Stimulated activated CD4-positive, alpha-beta T cell treated with anti-CD3 and anti-CD28 coated beads, Interleukin-15, amount 100 ng/mL, for 24 hours (primary cell): ENCODE measurements around the gene CADM1.
"Not testable (repeated sequence)": the region's sequence is repeated elsewhere in the genome, so short reads cannot be mapped to it uniquely, and the experiment has no call there.

Experiments
- DNase-seq: peaks from one replicate; pipeline ENCODE4 v3.0.0-alpha.2; 2020

CADM1 gene

DNA sequence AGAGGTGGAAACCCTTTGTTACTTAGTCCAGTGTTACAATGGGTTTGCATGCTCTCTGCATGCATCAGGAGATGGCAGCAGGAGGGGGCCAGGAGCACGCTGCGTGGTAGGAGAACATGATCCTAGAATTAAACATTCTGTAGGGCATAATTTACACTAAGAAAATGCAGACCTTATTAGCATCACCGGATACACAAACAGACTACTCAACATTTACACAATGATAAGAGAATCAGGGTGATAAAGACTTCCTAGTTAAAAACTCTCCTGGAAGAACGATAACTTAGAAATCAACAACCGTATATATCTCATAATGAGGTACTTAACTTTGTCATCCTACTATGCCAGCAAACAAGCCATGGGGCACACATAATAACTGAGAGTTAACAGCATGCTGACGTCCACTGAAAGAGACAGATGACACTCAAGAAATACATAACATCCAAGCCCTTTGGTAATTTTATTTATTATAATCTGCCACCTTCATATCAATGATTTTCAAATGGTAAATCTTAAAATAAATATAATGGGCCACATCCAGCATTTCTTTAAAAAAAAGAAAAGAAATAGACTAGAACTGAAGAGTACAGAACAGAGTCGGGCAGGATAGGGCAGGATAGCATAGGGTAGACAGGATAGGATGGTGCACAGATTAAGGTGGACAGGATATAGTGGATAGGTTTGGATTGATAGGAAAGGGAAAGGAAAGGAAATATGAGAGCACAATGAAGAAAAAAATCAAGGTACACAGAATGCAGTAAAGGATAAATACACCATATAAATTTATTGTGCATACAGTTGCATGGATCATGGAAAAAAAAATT is 27.5 kb downstream of the CADM1 start:
- no peak for DNase-seq

DNA sequence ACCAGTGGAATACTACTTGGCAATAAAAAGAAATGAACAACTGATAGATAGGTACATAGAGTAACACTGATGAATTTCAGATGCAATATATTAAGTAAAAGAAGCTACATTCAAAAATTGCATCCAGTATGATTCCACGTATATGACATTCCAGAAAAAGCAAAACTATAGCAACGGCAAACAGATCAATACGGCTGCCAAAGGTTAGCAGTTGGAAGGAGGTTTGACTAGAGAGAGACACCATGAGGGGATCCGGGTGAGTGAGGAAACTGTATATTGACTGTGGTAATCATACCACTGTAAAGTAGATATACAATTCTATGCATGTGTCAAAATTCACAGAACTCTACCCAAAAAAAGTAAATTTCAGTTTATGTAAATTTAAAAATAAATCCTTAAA is 28.7 kb downstream of the CADM1 start:
- DNase-seq, result no peak

GRCh38 chr11:115474306-115474705 is 29.9 kb downstream of the CADM1 start:
- not testable (repeated sequence) for DNase-seq

GRCh38 chr11:115473167-115473566 is 31.0 kb downstream of the CADM1 start:
- no peak for DNase-seq

DNA sequence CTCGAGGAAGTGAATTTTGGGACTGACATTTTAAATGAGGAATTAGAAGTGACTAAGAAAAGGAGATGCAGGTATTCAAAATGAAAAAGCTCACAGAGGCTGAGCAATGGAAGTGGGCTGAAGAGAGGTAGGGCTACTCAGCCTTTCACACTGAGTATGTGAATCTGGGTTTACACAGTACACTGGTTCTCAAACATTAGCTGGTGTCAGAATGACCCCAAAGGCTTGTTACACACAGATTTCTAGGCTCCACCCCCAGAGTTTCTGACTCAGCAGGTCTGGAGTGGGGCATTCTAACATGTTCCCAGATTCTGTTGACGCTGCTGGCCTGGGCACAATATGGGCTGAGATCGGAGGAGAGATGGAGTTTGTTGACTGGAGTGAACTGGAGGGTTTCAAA is 32.8 kb downstream of the CADM1 start:
- DNase-seq, result no peak

GRCh38 chr11:115470928-115471327 is 33.3 kb downstream of the CADM1 start:
- DNase-seq, result no peak

DNA sequence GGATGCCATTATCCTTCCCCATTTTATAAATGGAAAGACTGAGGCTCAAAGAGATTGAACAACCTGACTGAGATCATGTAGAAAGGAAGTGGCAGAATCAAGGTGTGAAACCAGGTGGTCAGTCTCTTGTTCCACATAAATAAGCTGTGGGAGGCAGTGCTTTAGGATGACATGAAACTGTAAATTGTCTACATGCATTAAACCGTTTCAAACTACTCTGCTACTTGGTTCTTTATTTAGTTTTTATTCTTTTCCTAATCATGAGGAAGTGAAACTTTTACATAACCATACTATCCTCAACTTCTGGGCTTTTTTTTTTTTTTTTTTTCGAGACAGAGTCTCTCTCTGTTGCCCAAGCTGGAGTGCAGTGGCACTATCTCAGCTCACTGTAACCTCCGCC is 34.9 kb downstream of the CADM1 start:
- no peak for DNase-seq

DNA sequence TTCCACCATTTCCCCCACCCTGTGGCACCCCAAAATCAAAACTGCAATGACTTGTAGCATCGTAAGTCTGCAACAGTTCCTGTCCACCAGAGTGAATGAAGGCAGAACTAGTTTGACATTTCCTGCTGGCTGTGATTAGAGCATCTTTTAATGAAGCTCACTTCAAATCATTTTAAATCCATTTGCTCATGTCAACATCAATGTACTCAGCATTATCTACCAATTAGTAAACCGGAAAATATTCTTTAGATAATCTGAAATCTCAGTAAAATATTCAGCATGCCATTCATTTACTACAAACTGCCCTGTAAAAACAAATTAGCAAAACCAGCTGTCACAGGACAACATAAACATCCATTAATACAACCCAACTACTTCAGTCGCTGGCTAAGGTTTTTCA is 38.1 kb downstream of the CADM1 start:
- no peak for DNase-seq

DNA sequence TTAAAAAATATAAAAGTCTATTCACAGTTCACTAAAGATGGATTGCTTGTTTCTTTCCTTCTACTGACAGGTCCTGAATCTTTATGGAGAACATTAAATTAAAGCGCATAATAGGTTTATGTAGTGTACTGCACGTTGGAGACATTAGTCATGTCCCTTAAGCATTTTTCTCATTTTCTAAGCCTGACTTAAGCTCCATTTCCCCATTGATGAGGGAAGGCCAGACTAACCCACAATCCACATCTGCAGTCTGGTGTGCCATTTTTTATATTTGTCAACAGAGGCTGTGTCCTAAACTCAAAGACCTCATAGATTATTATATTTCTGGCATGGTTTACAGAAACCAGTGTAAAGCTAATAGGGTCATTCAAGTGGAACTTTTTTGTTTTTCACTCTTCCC is 39.9 kb downstream of the CADM1 start:
- DNase-seq, result no peak

- no peak for DNase-seq
These were observed 40.6 kb downstream of the CADM1 start for GRCh38 chr11:115463606-115464005.

DNA sequence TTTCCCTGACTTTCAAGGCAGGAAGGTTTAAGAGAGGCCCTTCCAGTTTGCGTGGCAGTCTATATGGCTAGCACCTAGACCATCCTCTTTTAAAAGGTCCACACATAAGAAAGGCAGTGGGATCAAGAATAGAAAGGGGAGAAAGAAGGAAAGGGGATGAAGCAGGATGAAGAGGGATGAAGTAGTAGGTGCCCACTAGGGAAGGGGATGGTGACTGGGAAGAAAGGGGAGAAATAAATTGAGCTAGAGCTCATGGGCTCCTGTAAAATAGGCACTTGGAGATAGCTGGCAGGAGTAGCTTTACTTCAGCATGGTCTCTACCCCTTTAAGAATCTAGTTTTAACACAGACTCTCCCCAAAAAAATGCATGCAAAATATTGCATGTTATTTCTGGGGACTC is 41.5 kb downstream of the CADM1 start:
- DNase-seq, result no peak

DNA sequence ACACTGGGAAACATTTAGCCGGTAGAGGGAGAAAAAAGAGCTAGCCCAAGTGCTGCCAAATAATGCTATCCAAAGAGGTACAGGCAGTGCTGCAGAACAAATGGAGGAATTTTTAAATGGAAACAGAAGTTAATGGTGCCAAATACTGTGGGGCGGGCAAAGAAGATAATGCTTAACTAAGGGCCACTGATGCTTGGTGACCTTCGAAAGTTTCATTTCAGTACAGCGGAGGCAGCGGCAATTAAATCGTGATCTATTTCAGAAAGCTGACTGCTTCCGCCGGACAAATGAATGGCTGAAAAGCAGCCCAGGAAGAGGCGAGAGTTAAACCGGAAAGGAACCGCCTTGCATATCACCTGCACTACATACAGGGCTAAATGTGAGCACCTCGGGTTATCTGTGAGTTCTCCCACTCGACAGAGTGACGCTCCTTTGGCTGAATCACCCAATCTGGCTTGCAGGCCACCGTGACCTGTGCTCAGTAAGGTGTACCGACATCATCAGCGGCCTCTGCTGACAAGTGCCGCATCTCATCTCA is 42.1 kb downstream of the CADM1 start:
- DNase-seq, result no peak

DNA sequence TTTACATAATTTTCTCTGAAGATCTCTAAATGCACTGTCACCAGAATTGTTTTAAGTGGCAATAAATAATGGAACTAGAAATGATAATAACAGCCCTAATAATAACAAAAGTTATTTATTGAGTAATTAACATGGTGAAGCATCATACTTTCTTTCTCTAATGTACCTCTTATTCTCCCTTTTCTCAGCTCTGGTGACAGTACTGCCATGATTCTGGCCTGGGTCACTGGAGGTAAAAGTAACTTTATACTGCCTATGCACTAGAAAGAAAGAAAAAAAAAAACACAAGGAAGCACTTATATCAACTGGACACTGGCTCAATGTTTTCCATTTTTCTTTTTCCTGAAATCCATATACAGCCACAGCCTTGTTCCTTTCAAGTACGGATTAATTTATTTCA is 43.7 kb downstream of the CADM1 start:
- no peak for DNase-seq

DNA sequence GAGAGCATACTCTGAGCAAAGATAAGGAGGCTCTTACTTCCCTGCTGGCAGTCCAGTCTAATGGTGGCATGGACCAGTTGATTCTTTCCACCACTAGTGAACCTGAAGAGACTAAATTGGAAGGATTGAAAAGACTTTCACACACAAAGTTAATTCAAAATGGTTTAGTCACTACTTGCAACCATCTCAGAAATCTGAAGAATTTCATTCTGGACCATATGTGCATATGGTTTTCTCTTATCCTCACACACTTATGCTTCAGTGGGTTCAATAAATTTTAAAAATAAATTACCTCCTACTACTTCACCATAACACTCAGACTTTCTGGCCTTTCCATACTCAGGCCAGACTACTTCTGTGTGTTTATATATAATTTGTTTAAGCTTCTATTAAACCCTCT is 44.7 kb downstream of the CADM1 start:
- DNase-seq, result no peak

DNA sequence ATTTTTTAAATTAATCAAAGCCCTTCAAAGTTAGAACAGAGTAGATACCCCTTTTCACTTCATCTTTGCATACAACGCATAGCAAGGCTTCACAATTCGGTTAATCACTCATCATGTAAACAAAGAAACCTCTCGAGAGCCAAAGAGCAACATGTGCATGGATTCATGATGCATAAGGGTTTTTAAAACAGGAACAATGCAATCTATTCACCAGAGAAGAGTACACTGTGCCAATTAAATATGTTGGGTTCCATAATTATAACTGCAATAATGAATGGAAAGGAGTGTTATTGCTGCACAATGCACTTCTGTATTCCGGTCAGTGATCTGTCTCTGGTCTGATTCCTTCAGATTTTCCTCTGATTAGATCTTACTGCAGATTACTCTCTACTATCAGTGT is 45.3 kb downstream of the CADM1 start:
- no peak for DNase-seq

DNA sequence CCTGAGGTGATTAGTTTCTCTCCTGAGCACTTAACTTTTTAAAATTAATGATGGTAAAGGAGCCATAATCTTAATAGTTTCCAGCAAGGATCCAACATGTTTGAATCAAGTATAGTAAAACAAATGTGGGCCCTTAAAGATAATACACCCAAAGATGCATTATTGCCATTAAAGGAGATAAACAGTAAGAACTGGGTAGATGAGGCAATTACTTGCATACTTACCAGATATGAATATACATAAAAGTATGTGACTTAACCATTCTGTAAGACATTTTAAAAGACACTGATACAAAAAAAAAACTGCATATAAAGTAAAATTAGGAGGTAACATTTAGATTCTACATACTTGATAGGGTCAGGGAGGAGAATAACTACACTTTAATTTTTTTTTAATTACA is 48.2 kb downstream of the CADM1 start:
- DNase-seq, result no peak

DNA sequence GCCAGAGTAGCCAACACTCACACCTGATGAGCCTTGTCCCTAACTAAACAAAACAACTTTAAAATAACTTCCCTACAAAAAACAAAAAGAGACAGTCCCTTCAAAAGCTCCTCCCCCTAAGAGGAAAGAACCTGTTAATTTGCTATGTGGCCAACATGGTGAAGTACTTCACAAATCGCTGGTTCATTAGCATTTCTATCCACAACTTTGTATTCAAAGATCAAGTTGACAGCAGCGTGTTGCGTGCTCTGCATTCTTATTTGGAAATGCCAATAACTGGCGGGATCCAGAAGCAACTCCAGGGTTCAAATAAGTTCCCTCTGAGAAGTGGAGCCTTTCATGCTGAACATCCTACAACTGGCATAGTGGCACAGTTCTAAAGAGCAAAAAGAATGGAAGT is 48.6 kb downstream of the CADM1 start:
- DNase-seq, result no peak

- DNase-seq, result no peak
These were observed 49.7 kb downstream of the CADM1 start for GRCh38 chr11:115454525-115454924.

DNA sequence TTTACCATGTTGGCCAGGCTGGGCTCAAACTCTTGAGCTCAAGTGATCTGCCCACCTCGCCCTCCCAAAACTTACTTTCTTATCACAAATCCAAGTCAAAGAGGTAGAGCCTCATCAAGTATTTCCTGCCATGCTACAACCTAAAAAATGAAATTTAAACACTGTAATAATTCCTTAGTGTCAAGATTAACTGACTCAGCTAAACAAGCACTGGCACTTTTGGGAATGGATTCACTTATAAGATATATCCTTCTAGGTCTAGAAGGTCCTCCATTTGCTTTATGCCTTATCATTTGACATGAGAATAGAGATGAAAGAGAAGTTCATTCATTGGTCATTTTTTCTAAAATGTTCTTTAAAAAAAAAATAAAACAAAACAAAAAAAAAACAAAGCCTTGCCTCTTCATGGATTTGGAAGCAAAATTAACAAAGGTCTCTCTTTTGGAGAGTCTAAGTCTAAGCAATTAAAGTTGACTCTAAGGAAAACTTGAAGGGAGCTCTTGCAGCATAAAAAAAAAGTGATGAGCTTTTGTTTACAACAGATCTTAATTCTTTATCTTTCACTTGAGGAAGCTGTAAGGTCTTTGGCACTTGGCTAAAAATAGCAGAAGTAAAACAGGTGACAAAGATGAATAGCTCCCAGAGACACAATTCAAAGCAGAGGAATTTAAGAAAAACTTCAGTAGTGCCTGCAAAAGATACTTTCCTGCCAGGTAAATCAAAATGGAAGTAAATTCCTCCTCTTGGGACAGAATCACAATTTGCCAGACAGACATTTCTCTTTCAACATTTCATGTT is 50.3 kb downstream of the CADM1 start:
- DNase-seq, result no peak

GRCh38 chr11:115452241-115452640 is 52.0 kb downstream of the CADM1 start:
- no peak for DNase-seq

GRCh38 chr11:115450519-115450918 is 53.7 kb downstream of the CADM1 start:
- DNase-seq, result no peak

- no peak for DNase-seq
These were observed 56.8 kb downstream of the CADM1 start for GRCh38 chr11:115447273-115447864.

- DNase-seq, result no peak
These were observed 58.0 kb downstream of the CADM1 start for GRCh38 chr11:115446214-115446613.

DNA sequence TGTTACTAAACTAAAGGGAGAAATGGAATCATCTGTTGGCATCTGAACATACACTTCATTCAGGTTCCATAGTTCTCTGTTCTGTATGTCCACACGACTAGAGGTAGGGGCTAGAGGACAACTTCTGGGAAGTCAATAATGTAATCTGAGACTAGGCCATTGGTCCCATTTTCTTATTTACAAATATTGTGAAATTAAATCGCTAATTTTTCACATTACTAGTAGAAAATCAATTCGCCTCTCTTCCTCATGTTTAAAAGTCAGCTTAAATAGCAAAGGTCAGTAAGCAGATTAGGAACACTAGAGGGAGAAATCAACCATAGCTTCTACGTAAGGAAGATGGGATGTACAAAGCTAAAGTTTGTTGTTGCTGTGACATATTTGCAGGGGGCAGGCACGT is 59.7 kb downstream of the CADM1 start:
- no peak for DNase-seq
